Adrenal gland (tissue), 5 donors: ENCODE measurements around the gene GBA2.

Experiments
- CTCF ChIP-seq, 6 experiments: fragments of 450-650 bp in 4 of 6; fragments of 200-600 bp in 2 of 6; sonication (generic) in 1 of 6; IDR thresholded peaks; 1 replicate in 5 of 6; 2 replicates in 1 of 6; pipeline versions ENCODE4 v1.5.1 to v1.8.0; 2016 to 2021; ENCODE audit warnings: antibody characterized with exemption in 6 of 6, mild to moderate bottlenecking in 2 of 6, moderate library complexity in 1 of 6
- POLR2A ChIP-seq, 2 donors: fragments of 450-650 bp; IDR thresholded peaks; one replicate each; pipeline ENCODE4 v1.6.1; 2017; ENCODE audit warnings: antibody characterized with exemption in 2 of 2, mild to moderate bottlenecking in 2 of 2, moderate library complexity in 1 of 2
- donor health status: DM: no; HTN: no; CAD: no.

- TF ChIP-seq CTCF (IDR thresholded peaks at IDR 0.05) (no peak), POLR2A (IDR thresholded peaks at IDR 0.05) (no peak)
Measured at GRCh38 chr9:35706951-35707350, 42.1 kb downstream of the GBA2 start.
